ENCODE results near the gene NRIP3.
"Not testable (repeated sequence)": the region's sequence is repeated elsewhere in the genome, so short reads cannot be mapped to it uniquely, and the experiment has no call there.

The NRIP3 gene

GRCh38 chr11:8941341-8942103 is 62.3 kb downstream of the NRIP3 start:
- H3K23ac ChIP-seq (ENCODE audit: low read length) = no peak overlapping the region
- no peak overlapping the region for H3K9ac ChIP-seq (ENCODE audit: low read length)
- H3K27ac ChIP-seq (ENCODE audit: low read depth, low read length) = no peak overlapping the region
- no peak overlapping the region for H3K4ac ChIP-seq (ENCODE audit: low read depth, low read length)
- H4K5ac ChIP-seq (ENCODE audit: low read length) = no peak overlapping the region
- H3K18ac ChIP-seq (ENCODE audit: low read length) = no peak overlapping the region
- no CpG with 5 or more reads among the region's 8 CpGs for WGBS (ENCODE audit: extremely low coverage, insufficient coverage, low lambda C conversion rate)
- no peak overlapping the region for H3K56ac ChIP-seq (ENCODE audit: low read length)
- no peak for DNase-seq
- no peak overlapping the region for H2BK120ac ChIP-seq (ENCODE audit: low read depth, low read length)
- no peak overlapping the region for H2AK5ac ChIP-seq (ENCODE audit: low read length)
- H4K8ac ChIP-seq (ENCODE audit: low read depth, low read length) = no peak overlapping the region
- no peak overlapping the region for H2BK5ac ChIP-seq (ENCODE audit: low read length)
- no peak overlapping the region for H2BK15ac ChIP-seq (replicated peaks; ENCODE audit: low read depth)
- no peaks in the 10 kb centered on the region for H3K79me1 ChIP-seq (ENCODE audit: low read length)
- H3K4me2 ChIP-seq (ENCODE audit: low read length) = no peak overlapping the region
- no peaks in the 10 kb centered on the region for H3K79me2 ChIP-seq (ENCODE audit: control insufficient read depth, insufficient read depth, low read length)
- no peaks in the 10 kb centered on the region for H3K36me3 ChIP-seq (ENCODE audit: control insufficient read depth, insufficient read depth, low read length)
- no peaks in the 10 kb centered on the region for H3K27me3 ChIP-seq (ENCODE audit: insufficient read depth, low read length, poor library complexity)
- no peaks in the 10 kb centered on the region for H3K4me1 ChIP-seq (ENCODE audit: control insufficient read depth, low read depth, low read length)
- no peak overlapping the region for H3K4me3 ChIP-seq (ENCODE audit: low read length)

GRCh38 chr11:8937659-8938058 is 66.1 kb downstream of the NRIP3 start:
- Histone ChIP-seq H3K18ac (ENCODE audit: low read length) (no peak overlapping the region), H3K4me1 (ENCODE audit: control insufficient read depth, low read depth, low read length) (peaks cover 13% of the 10 kb centered on the region), H3K36me3 (ENCODE audit: control insufficient read depth, insufficient read depth, low read length) (no peaks in the 10 kb centered on the region), H3K9ac (ENCODE audit: low read length) (no peak overlapping the region), H2BK5ac (ENCODE audit: low read length) (no peak overlapping the region), H2AK5ac (ENCODE audit: low read length) (no peak overlapping the region), H4K8ac (ENCODE audit: low read depth, low read length) (no peak overlapping the region), H2BK120ac (ENCODE audit: low read depth, low read length) (no peak overlapping the region), H3K79me2 (ENCODE audit: control insufficient read depth, insufficient read depth, low read length) (no peaks in the 10 kb centered on the region), H3K56ac (ENCODE audit: low read length) (no peak overlapping the region), H3K27ac (ENCODE audit: low read depth, low read length) (no peak overlapping the region), H4K5ac (ENCODE audit: low read length) (no peak overlapping the region), H3K27me3 (ENCODE audit: insufficient read depth, low read length, poor library complexity) (no peaks in the 10 kb centered on the region), H3K79me1 (ENCODE audit: low read length) (no peaks in the 10 kb centered on the region), H3K4me3 (ENCODE audit: low read length) (no peak overlapping the region), H3K4ac (ENCODE audit: low read depth, low read length) (no peak overlapping the region), H3K23ac (ENCODE audit: low read length) (no peak overlapping the region), H2BK15ac (replicated peaks; ENCODE audit: low read depth) (no peak overlapping the region), H3K4me2 (ENCODE audit: low read length) (no peak overlapping the region)
- no CpG with 5 or more reads among the region's 14 CpGs for WGBS (ENCODE audit: extremely low coverage, insufficient coverage, low lambda C conversion rate)
- no peak for DNase-seq

GRCh38 chr11:8937159-8937558 is 66.6 kb downstream of the NRIP3 start:
- no peak overlapping the region for H3K23ac ChIP-seq (ENCODE audit: low read length)
- no CpG with 5 or more reads among the region's 10 CpGs for WGBS (ENCODE audit: extremely low coverage, insufficient coverage, low lambda C conversion rate)
- no peaks in the 10 kb centered on the region for H3K79me1 ChIP-seq (ENCODE audit: low read length)
- no peak overlapping the region for H4K5ac ChIP-seq (ENCODE audit: low read length)
- H3K79me2 ChIP-seq (ENCODE audit: control insufficient read depth, insufficient read depth, low read length) = no peaks in the 10 kb centered on the region
- no peak overlapping the region for H4K8ac ChIP-seq (ENCODE audit: low read depth, low read length)
- H3K4ac ChIP-seq (ENCODE audit: low read depth, low read length) = no peak overlapping the region
- H3K18ac ChIP-seq (ENCODE audit: low read length) = no peak overlapping the region
- no peak overlapping the region for H2AK5ac ChIP-seq (ENCODE audit: low read length)
- no peak overlapping the region for H2BK120ac ChIP-seq (ENCODE audit: low read depth, low read length)
- no peak overlapping the region for H3K4me2 ChIP-seq (ENCODE audit: low read length)
- no peak overlapping the region for H3K4me3 ChIP-seq (ENCODE audit: low read length)
- no peak overlapping the region for H3K9ac ChIP-seq (ENCODE audit: low read length)
- no peak overlapping the region for H2BK15ac ChIP-seq (replicated peaks; ENCODE audit: low read depth)
- no peaks in the 10 kb centered on the region for H3K27me3 ChIP-seq (ENCODE audit: insufficient read depth, low read length, poor library complexity)
- H3K36me3 ChIP-seq (ENCODE audit: control insufficient read depth, insufficient read depth, low read length) = no peaks in the 10 kb centered on the region
- H3K27ac ChIP-seq (ENCODE audit: low read depth, low read length) = no peak overlapping the region
- DNase-seq = no peak
- peaks cover 13% of the 10 kb centered on the region for H3K4me1 ChIP-seq (ENCODE audit: control insufficient read depth, low read depth, low read length)
- no peak overlapping the region for H2BK5ac ChIP-seq (ENCODE audit: low read length)
- H3K56ac ChIP-seq (ENCODE audit: low read length) = no peak overlapping the region

- not testable (repeated sequence) for H4K8ac ChIP-seq (ENCODE audit: low read depth, low read length); H2BK120ac ChIP-seq (ENCODE audit: low read depth, low read length); H2AK5ac ChIP-seq (ENCODE audit: low read length); H3K79me2 ChIP-seq (ENCODE audit: control insufficient read depth, insufficient read depth, low read length); H3K4me2 ChIP-seq (ENCODE audit: low read length); H3K4ac ChIP-seq (ENCODE audit: low read depth, low read length); H3K27ac ChIP-seq (ENCODE audit: low read depth, low read length); H3K4me3 ChIP-seq (ENCODE audit: low read length); H3K79me1 ChIP-seq (ENCODE audit: low read length); H4K5ac ChIP-seq (ENCODE audit: low read length); H3K9ac ChIP-seq (ENCODE audit: low read length); H2BK15ac ChIP-seq (replicated peaks; ENCODE audit: low read depth); H3K36me3 ChIP-seq (ENCODE audit: control insufficient read depth, insufficient read depth, low read length); H2BK5ac ChIP-seq (ENCODE audit: low read length); H3K56ac ChIP-seq (ENCODE audit: low read length); H3K27me3 ChIP-seq (ENCODE audit: insufficient read depth, low read length, poor library complexity); H3K23ac ChIP-seq (ENCODE audit: low read length); H3K18ac ChIP-seq (ENCODE audit: low read length); DNase-seq
- H3K4me1 ChIP-seq (ENCODE audit: control insufficient read depth, low read depth, low read length) = peaks cover 13% of the 10 kb centered on the region
- no CpG with 5 or more reads among the region's 2 CpGs for WGBS (ENCODE audit: extremely low coverage, insufficient coverage, low lambda C conversion rate)
These were observed 68.0 kb downstream of the NRIP3 start for GRCh38 chr11:8935789-8936188.

GRCh38 chr11:8934742-8935488 is 68.9 kb downstream of the NRIP3 start:
- Histone ChIP-seq H3K9ac (ENCODE audit: low read length) (peak overlapping the region; percentile 16), H3K23ac (ENCODE audit: low read length) (no peak overlapping the region), H4K8ac (ENCODE audit: low read depth, low read length) (no peak overlapping the region), H3K79me1 (ENCODE audit: low read length) (no peaks in the 10 kb centered on the region), H3K27me3 (ENCODE audit: insufficient read depth, low read length, poor library complexity) (no peaks in the 10 kb centered on the region), H2AK5ac (ENCODE audit: low read length) (no peak overlapping the region), H3K27ac (ENCODE audit: low read depth, low read length) (no peak overlapping the region), H2BK120ac (ENCODE audit: low read depth, low read length) (no peak overlapping the region), H3K18ac (ENCODE audit: low read length) (no peak overlapping the region), H3K4me1 (ENCODE audit: control insufficient read depth, low read depth, low read length) (peaks cover 13% of the 10 kb centered on the region), H3K4ac (ENCODE audit: low read depth, low read length) (no peak overlapping the region), H4K5ac (ENCODE audit: low read length) (no peak overlapping the region), H2BK15ac (replicated peaks; ENCODE audit: low read depth) (no peak overlapping the region), H2BK5ac (ENCODE audit: low read length) (no peak overlapping the region), H3K4me2 (ENCODE audit: low read length) (peak overlapping the region; percentile 3), H3K79me2 (ENCODE audit: control insufficient read depth, insufficient read depth, low read length) (no peaks in the 10 kb centered on the region), H3K4me3 (ENCODE audit: low read length) (no peak overlapping the region), H3K56ac (ENCODE audit: low read length) (no peak overlapping the region), H3K36me3 (ENCODE audit: control insufficient read depth, insufficient read depth, low read length) (no peaks in the 10 kb centered on the region)
- WGBS (ENCODE audit: extremely low coverage, insufficient coverage, low lambda C conversion rate) = no CpG with 5 or more reads among the region's 14 CpGs
- DNase-seq = peak; percentile 97

Measured in mesendoderm (in vitro differentiated cells).